ENCODE data around the gene GLIS1.

The GLIS1 gene

GRCh38 chr1:53543778-53544695 lies 194.9 kb downstream of the GLIS1 start:
- FAIRE-seq, result no peak

- no peak for FAIRE-seq
Observed at GRCh38 chr1:53543130-53543777, 195.7 kb downstream of the GLIS1 start.

DNA sequence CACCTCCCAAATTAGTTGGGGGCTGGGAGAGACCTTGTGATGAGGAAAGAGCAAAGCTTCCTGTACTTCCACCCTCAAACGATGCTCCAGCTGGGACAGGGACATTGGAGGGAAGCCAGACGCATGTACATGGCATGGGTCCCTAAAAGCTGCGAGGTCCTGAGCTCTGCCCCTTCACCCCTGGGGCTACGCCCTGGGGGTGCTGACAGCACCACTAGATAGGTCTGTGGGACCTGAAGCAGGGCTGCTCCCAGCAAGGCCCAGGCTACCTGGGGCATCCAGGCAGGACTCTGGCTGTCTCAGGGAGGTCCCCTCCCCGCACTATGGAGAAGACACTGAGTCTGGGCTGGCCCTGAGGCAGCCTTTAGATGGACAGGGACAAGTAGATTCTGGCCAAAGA lies 196.4 kb downstream of the GLIS1 start:
- FAIRE-seq, result no peak

- FAIRE-seq, result no peak
Observed at GRCh38 chr1:53541761-53542550, 197.0 kb downstream of the GLIS1 start.

- no peak for FAIRE-seq
Observed at GRCh38 chr1:53541263-53541625, 197.7 kb downstream of the GLIS1 start.

DNA sequence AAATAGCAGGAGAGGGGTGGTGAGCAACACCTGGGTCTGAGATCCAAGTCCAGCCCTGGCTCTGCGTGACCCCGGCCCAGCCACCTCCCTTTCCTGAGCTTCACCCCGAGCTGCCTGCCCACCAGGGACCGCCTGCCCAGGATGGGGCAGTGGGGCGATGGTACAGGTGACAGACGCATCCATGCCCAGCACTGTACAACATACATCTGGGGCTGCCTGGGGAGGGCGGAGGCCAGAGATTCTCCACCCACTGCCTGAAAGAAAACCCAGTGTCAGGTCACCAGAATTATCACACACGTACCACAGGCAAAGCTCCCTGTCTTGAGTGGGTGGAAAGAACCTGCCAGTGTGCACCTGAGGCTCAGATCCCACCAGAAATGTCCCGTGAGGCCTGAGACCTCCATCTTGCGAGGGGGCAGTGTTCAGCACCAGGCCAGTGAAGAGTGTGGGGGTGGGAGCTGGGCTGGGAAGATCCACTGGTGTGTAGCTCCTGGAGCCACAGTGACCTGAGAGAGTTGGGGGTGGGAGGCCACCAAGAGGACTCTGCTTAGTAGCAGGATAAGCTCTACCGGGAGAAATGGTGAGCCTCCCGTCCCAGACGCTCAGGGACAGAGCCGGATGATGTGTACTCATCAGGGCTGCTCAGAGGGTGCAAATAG lies 198.2 kb downstream of the GLIS1 start:
- no peak for FAIRE-seq

- FAIRE-seq, result no peak
Observed at GRCh38 chr1:53539711-53540603, 199.0 kb downstream of the GLIS1 start.

GRCh38 chr1:53539226-53539625 lies 199.7 kb downstream of the GLIS1 start:
- no peak for FAIRE-seq

DNA sequence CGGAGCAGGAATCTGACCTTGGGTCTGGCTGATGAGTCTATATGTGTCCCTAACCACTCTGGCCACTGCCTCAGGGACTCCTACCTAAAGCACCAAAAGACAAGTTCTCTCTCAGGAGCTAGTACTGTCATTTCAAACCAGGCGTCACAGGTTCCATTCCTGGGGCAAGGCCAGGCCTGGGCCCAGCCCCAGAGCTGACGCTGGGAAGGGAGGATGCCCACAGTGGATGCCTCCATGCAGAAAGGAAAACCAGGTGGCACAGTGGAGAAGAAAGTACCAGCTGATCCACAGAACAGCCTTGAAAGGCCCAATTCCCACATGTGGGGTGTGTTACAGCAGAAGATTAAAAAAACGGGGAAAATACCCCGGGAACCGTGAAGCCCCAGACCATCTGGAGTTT lies 202.4 kb downstream of the GLIS1 start:
- no peak for FAIRE-seq

DNA sequence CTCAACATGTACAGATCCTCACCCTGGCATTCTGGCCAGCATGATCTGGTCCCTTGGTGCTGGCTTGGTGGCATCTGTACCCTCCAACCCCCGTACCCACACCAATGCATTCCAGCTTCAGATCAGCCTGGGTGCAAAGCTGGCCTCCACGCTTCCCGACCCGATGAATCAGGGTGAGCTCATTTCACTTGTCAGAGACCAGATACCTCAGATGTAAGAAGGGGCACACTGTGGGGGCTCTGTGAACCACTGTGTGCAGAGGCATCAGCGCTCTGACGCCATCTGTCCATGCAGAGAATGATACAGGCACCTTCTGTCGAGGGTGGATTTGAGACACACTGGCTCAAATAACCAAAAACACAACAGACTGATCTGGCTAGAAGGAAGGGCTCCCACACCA lies 203.1 kb downstream of the GLIS1 start:
- FAIRE-seq, result no peak

DNA sequence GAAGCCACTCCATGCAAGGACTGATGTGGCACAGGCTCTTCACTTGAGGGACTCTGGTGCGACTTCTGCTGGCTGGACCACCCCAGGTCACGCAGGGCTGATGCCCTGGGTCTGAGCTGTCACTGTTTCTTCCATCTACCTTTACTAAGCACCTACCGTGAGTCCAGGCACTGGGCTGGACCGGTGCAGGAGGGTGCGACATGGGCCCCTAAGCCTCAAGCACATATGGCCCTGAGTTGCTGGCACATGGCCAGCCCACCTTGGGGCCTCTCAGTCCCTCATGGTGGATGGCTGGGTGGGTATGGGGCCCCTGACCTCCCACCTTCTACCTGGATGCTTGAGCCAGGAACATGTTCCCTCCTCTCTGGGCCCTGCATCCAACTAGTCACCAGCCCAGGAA lies 203.7 kb downstream of the GLIS1 start:
- FAIRE-seq, result no peak

DNA sequence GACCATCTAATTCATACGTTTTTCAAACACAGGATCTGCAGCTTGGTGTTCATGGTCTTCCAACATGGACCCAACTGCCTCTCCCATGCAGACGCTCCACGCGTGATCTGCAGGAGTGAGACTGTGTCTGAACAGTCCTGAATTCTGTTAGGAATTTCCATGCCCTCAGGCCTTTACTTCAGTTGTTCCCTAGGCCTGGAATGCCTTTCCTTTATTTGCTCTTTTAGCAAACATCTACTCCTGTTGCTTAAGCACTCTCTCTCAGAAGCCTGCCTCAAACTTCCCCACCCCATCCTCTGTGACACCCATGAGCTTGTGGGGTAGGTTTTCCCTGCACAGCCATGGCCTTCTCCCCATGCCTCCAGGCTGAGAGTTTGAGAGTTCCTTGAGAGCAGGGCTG lies 206.1 kb downstream of the GLIS1 start:
- no peak for FAIRE-seq

DNA sequence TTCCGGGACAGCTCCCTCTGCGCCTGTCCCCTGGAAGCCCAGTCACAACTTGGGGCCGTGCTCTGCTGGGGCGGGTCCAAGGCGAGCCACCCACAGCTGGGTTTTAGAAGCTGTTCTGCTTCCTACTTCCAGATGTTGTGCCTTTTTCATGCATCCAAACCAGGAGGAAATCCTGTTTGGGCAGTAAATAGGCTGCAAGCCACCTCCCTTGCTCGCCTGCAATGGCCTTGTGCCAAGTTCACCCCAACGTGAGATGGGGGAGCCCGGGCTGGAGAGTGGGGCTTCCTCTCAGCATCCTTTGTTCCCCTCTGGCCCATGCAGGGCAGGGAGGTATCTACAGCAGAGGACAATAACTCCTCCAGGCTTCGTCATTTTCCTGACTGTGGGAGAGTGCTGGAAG lies 206.6 kb downstream of the GLIS1 start:
- FAIRE-seq, result no peak

DNA sequence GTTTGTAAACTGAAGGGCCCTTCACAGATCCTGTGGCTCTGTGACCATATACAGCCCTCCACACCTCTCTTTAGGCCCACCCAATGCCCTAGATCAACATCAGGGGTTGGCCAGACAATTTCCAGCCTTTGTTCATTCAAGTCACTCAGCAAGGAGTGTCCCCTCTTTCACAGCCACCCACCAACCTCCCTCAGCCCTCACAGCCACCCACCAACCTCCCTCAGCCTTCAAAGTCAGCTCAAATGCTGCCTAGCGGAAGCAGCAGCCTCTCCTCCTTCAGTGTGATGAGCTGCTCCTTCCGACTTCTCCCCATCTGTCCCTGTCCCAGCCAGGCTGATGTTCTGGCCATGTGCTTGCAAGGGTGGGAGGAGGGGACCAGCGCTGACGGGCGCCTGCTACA lies 208.4 kb downstream of the GLIS1 start:
- no peak for FAIRE-seq

DNA sequence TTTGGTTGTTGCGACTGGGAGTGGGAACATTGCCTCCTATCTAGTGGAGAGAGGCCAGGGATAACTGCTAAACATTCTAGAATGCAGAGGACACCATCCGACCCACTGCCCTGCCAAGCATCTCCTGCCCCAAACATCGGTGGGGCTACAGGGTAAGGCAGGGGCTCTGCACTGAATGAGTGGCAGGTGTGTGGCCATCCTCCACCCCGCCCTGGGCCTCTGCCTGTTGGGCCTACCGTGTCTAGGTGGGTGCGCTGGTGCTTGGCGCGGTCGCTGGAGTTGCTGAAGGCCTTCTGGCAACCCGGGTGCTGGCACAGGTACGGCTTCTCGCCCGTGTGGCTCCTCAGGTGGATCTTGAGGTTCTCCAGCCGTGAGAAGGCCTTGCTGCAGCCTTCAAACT lies 209.4 kb downstream of the GLIS1 start:
- FAIRE-seq, result no peak

DNA sequence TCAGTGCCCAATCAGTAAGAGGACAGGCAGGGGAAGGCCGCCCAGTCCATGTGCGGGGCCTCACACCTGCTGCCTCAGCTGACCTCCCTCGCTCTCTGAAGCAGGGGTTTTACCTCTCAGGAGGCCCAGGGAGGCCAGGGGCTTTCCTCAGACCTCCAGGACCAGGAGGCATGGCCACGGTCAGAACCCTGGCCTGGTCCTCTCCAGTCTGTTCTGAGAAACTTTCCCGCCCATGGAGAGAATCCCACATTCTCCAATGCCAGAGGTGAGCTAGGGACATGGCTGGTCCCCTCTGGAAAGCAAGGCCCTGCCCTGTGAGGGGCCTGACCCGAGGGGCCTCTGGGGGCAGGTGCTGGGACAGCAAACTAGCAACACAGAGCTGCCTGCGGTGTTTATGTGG lies 211.6 kb downstream of the GLIS1 start:
- no peak for FAIRE-seq

GRCh38 chr1:53526451-53527101 lies 212.4 kb downstream of the GLIS1 start:
- no peak for FAIRE-seq

GRCh38 chr1:53525595-53525994 lies 213.4 kb downstream of the GLIS1 start:
- FAIRE-seq, result no peak

DNA sequence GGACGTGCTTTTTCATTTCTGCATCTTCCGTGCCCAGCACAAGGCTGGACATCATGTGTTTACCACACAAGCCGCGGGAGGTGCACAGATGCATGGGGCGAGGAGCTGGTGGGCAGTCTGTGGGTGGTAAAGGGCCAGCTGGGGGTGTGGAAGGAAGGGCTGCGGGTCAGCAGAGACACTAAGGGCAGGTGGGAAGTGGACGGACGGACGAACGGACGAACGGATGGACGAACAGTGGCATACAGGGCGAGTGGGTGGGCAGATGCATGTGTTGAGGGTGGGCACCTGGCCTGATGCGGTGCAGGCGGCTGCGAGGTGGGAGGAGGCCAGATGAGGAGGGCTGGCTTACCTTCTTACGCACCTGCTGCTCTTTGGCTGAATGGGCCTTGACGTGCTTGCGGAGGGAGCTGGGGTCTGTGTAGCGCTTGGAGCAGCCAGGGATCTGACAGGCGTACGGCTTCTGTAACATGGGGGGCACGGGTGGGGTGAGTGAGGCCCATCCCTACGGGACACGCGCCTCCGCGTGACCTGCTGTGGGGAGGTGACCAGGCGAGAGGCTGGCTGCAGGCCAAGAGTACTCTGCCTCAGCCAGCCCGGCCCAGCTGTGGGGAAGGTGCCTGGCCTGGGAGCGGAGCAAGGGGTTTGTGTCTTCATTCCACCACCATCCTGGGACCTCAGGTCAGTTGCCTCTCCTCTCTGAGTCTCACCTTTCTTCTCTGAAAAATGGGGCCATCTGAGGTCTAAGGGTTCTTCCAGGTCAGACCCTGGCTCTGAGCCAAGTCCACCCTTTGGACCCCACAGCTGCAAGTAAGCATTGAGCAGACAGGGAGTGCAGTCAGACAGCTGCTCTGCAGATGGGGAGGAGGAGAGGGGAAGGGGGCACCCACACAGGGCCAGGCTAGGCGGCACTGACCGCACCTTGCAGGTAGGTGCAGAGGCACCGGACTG lies 214.3 kb downstream of the GLIS1 start:
- FAIRE-seq, result no peak

DNA sequence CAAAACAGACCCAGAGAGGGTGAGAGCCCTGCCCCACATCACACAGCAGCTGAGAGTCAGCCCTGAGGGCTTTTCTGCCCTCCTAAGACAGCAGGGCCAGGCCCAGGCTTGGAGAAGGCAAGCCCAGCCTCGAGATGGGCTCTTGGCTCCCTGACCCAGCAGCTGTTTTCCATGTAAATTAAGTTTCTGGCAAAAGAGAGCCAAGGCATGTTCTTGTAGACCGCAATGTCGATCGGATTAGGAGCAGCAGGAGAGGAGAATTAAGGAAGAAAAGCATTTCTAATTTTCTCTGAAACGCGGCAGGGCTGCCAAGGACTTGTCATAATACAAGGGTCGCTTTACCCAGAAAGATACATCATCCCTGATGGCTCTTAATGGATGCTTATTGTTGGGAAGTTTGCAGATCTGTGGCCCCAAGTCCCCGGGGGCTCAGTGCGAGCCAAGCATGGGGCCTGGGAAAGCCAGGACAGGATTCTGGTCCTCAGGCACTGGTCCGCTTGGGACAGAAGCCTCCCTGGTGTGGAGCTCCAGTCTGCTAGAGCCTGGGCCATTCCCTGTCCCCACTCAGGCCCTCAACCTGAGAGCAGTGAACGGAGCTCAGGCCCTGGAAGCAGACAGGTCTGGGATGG lies 216.9 kb downstream of the GLIS1 start:
- no peak for FAIRE-seq

Measured in endometrium (tissue), 2 donors.